Measurements from ENCODE around the gene HIPK3.

The HIPK3 gene

GRCh38 chr11:33394431-33395109 lies 137.4 kb downstream of the HIPK3 start:
- DNase-seq = no peak

GRCh38 chr11:33396361-33396760 lies 139.2 kb downstream of the HIPK3 start:
- DNase-seq = no peak

- no peak for DNase-seq
These were observed 142.2 kb downstream of the HIPK3 start for GRCh38 chr11:33399421-33399820.

- DNase-seq = no peak
These were observed 144.9 kb downstream of the HIPK3 start for GRCh38 chr11:33402066-33402465.

- no peak for DNase-seq
These were observed 146.2 kb downstream of the HIPK3 start for GRCh38 chr11:33403344-33403743.

GRCh38 chr11:33405834-33406602 lies 148.8 kb downstream of the HIPK3 start:
- DNase-seq = no peak

Measured in stimulated activated CD4-positive, alpha-beta T cell treated with anti-CD3 and anti-CD28 coated beads, Interleukin-4, amount 100 ng/mL, for 1 hour (primary cell).